HepG2 (cell line): ENCODE data around the gene TMEM9. TPM values are rescaled to one million over a fixed set of nuclear protein-coding genes. Genes with fewer than 3 reads are reported as not detected.

ENCODE experiments used
- ARNTL ChIP-seq: sonication (generic); formaldehyde crosslinking; IDR thresholded peaks from 2 replicates; pipeline ENCODE4 v1.4.0; 2020; ENCODE audit warnings: mild to moderate bottlenecking, missing genetic modification reagents
- CCAR2 ChIP-seq: fragments of 200-400 bp; formaldehyde crosslinking; optimal IDR thresholded peaks from 2 replicates; pipeline ENCODE3; 2018; ENCODE audit warnings: low read depth, mild to moderate bottlenecking, low read length, moderate library complexity
- GMEB2 ChIP-seq: IDR thresholded peaks from 2 replicates; pipeline ENCODE4 v1.6.1; 2016; ENCODE audit warnings: missing biosample characterization, missing genetic modification reagents, low read depth
- HNRNPL ChIP-seq: fragments of 200-400 bp; formaldehyde crosslinking; IDR thresholded peaks from 2 replicates; pipeline ENCODE4 v1.6.1; 2017; ENCODE audit warnings: mild to moderate bottlenecking, low read depth, low read length
- KDM2A ChIP-seq: sonication (generic); formaldehyde crosslinking; IDR thresholded peaks from 2 replicates; pipeline ENCODE4 v1.4.0; 2020; ENCODE audit warnings: low read depth, missing genetic modification reagents, borderline replicate concordance
- MLX ChIP-seq: IDR thresholded peaks from 2 replicates; pipeline ENCODE4 v1.6.1; 2016
- NFRKB ChIP-seq: fragments of 450-650 bp; IDR thresholded peaks from 2 replicates; pipeline ENCODE4 v1.6.1; 2017
- PHF8 ChIP-seq: sonication (generic); formaldehyde crosslinking; IDR thresholded peaks from 2 replicates; pipeline ENCODE4 v1.5.0; 2020; ENCODE audit warnings: missing genetic modification reagents
- PRDM10 ChIP-seq: sonication (generic); formaldehyde crosslinking; IDR thresholded peaks from 2 replicates; pipeline ENCODE4 v1.4.0; 2020; ENCODE audit warnings: low read depth, missing genetic modification reagents
- RNF2 ChIP-seq: fragments of 450-650 bp; conservative IDR thresholded peaks from 2 replicates; pipeline ENCODE4 v1.6.1; 2016; ENCODE audit warnings: low read depth
- TERF1 ChIP-seq: sonication (generic); formaldehyde crosslinking; IDR thresholded peaks from 2 replicates; pipeline ENCODE4 v1.8.0; 2022; ENCODE audit warnings: mild to moderate bottlenecking, missing genetic modification reagents, moderate library complexity
- TFDP1 ChIP-seq: IDR thresholded peaks from 2 replicates; pipeline ENCODE4 v1.6.1; 2016; ENCODE audit warnings: missing compliant biosample characterization, missing genetic modification reagents, borderline replicate concordance
- ZNF225 ChIP-seq: sonication (generic); formaldehyde crosslinking; IDR thresholded peaks from 2 replicates; pipeline ENCODE4 v1.4.0; 2020; ENCODE audit warnings: mild to moderate bottlenecking, missing genetic modification reagents
- ZNF496 ChIP-seq: sonication (generic); formaldehyde crosslinking; IDR thresholded peaks from 2 replicates; pipeline ENCODE4 v1.8.1; 2023; ENCODE audit warnings: mild to moderate bottlenecking, moderate library complexity, missing genetic modification reagents; ENCODE audit not compliant: insufficient replicate concordance
- ZNF543 ChIP-seq: sonication (generic); formaldehyde crosslinking; IDR thresholded peaks from 2 replicates; pipeline ENCODE4 v1.4.0; 2020; ENCODE audit warnings: mild to moderate bottlenecking, missing genetic modification reagents
- ZNF598 ChIP-seq: sonication (generic); formaldehyde crosslinking; IDR thresholded peaks from 2 replicates; pipeline ENCODE4 v1.5.1; 2020; ENCODE audit warnings: mild to moderate bottlenecking, missing genetic modification reagents, borderline replicate concordance
- ZNF691 ChIP-seq: sonication (generic); formaldehyde crosslinking; IDR thresholded peaks from 2 replicates; pipeline ENCODE4 v1.4.0; 2020; ENCODE audit warnings: missing genetic modification reagents, low read depth, mild to moderate bottlenecking, borderline replicate concordance
- ZNF839 ChIP-seq: sonication (generic); formaldehyde crosslinking; IDR thresholded peaks from 2 replicates; pipeline ENCODE4 v1.4.0; 2020; ENCODE audit warnings: missing genetic modification reagents, mild to moderate bottlenecking, borderline replicate concordance
- ZSCAN31 ChIP-seq: sonication (generic); formaldehyde crosslinking; IDR thresholded peaks from 2 replicates; pipeline ENCODE4 v1.5.0; 2020; ENCODE audit warnings: low read depth, mild to moderate bottlenecking, missing genetic modification reagents
- polyA plus RNA-seq, 8 experiments: library from polyadenylated mRNA; depleted of rRNA in 3 of 8; stranded (reverse) in 7 of 8; unstranded in 1 of 8; fragments of >200 nt; fragmentation: Illumina TruSeq in 4 of 8; extraction: Trizol in 4 of 8; gene quantifications; 2 replicates each; pipeline versions ENCODE4 v1.2.1 to v1.2.3, GENCODE V29; 2011 to 2016; ENCODE audit warnings: low read depth in 4 of 8, missing spikeins in 1 of 8, mixed read lengths in 1 of 8; ENCODE audit not compliant: insufficient read depth in 1 of 8
- total RNA-seq, 5 experiments: library from RNA; depleted of rRNA; stranded (reverse); fragments of >200 nt; fragmentation: Illumina TruSeq; extraction: Trizol; gene quantifications; 2 replicates each; pipeline ENCODE4 v1.2.3, GENCODE V29; 2016; ENCODE audit warnings: low read depth in 1 of 5

Gene TMEM9
- total and polyA plus RNA-seq, 2 of the 13 experiments (the other 11 are each of a cell fraction or from before 2014, with no cell fraction given): 60.9 to 102 TPM

- TF ChIP-seq NFRKB (no peak), GMEB2 (CRISPR knock-in tag) (no peak), HNRNPL (no peak), RNF2 (0 out of 2 replicates have a peak, but pooled peaks have one; percentile 12), ZNF691 (CRISPR knock-in tag) (no peak), ZSCAN31 (CRISPR knock-in tag) (no peak), ZNF839 (CRISPR knock-in tag) (no peak), TERF1 (CRISPR knock-in tag) (no peak), MLX (0 out of 2 replicates have a peak, but pooled peaks have one; percentile 10), PRDM10 (CRISPR knock-in tag) (no peak), KDM2A (CRISPR knock-in tag) (0 out of 2 replicates have a peak, but pooled peaks have one; percentile 49), ZNF496 (no peak), ZNF225 (no peak), ZNF598 (CRISPR knock-in tag) (no peak), CCAR2 (no peak), ZNF543 (CRISPR knock-in tag) (no peak), TFDP1 (CRISPR knock-in tag) (no peak), ARNTL (CRISPR knock-in tag) (no peak; the same call in 1 of the 2 replicates), PHF8 (CRISPR knock-in tag) (peak; percentile 6; the same call in 1 of the 2 replicates)
Observed at GRCh38 chr1:201154389-201155165, at the start of gene TMEM9 (continued).
